Heart right ventricle (tissue), 16 donors: Measurements from ENCODE around the gene INSYN1. TPM values are rescaled to one million over a fixed set of nuclear protein-coding genes. Genes with fewer than 3 reads are reported as not detected.

Experiments
- ATAC-seq, 8 donors: fragments of 200-7000 bp; cut with Tn5 transposase; one replicate each; pipeline ENCODE4 v1.9.1; 2020; ENCODE audit warnings: mild to moderate bottlenecking in 8 of 8, moderate library complexity in 8 of 8, moderate number of reproducible peaks in 1 of 8
- DNase-seq, 2 donors: peaks; one replicate each; pipeline ENCODE4 v3.0.0-alpha.2; 2020
- H3K27ac ChIP-seq, 10 donors: fragments of 200-600 bp; sonication (generic) in 2 of 10; one replicate each; pipeline versions ENCODE4 v1.5.0 to v1.8.0; 2020 to 2022; ENCODE audit warnings: mild to moderate bottlenecking in 3 of 10
- H3K27me3 ChIP-seq, 7 donors: fragments of 200-600 bp; one replicate each; pipeline ENCODE4 v1.8.0; 2021 to 2022; ENCODE audit warnings: mild to moderate bottlenecking in 2 of 7
- H3K36me3 ChIP-seq, 9 donors: fragments of 200-600 bp; sonication (generic) in 1 of 9; one replicate each; pipeline versions ENCODE4 v1.5.0 to v1.8.0; 2020 to 2022; ENCODE audit warnings: mild to moderate bottlenecking in 2 of 9
- H3K4me1 ChIP-seq, 9 donors: fragments of 200-600 bp; sonication (generic) in 1 of 9; one replicate each; pipeline versions ENCODE4 v1.5.0 to v1.8.0; 2020 to 2022; ENCODE audit warnings: mild to moderate bottlenecking in 4 of 9
- H3K4me3 ChIP-seq, 10 donors: fragments of 200-600 bp; sonication (generic) in 2 of 10; one replicate each; pipeline versions ENCODE4 v1.5.0 to v1.8.0; 2020 to 2022; ENCODE audit warnings: mild to moderate bottlenecking in 7 of 10, moderate library complexity in 2 of 10
- H3K9me3 ChIP-seq, 11 donors: fragments of 200-600 bp in 10 of 11; sonication (generic) in 2 of 11; one replicate each; pipeline versions ENCODE4 v1.5.0 to v1.8.0; 2013 to 2022; ENCODE audit warnings: mild to moderate bottlenecking in 2 of 11, control low read depth in 1 of 11, moderate library complexity in 1 of 11
- WGBS, 2 donors: extraction: QIAGEN DNeasy Blood & Tissue Kit; methylation state at CpG; one replicate each; pipeline ENCODE4 v1.1.7; 2013; ENCODE audit warnings: inconsistent platforms in 1 of 2; 5-methylcytosine and 5-hydroxymethylcytosine counted together
- intact Hi-C, 10 donors: fragments of 100-400 bp; cut with DNase I; formaldehyde crosslinking; loops; one replicate each; pipeline versions ENCODE4 v1.11.1 to v1.14.2; 2022
- polyA plus RNA-seq, 2 donors: library from polyadenylated mRNA; stranded (reverse); fragments of 200-250 nt; gene quantifications; one replicate each; pipeline ENCODE4 v1.2.3, GENCODE V29; 2013
- total RNA-seq, 10 donors: library from RNA; stranded (reverse); fragmentation: NEBNext Ultra II Directional in 3 of 10; extraction: Animal tissue kit (Norgen Biotek cat#: 25700) in 3 of 10; gene quantifications; one replicate each; pipeline versions ENCODE4 v1.2.1 to v1.2.4, GENCODE V29; 2021 to 2023
- TF ChIP-seq, protein P1 (sequence below), 9 donors: fragments of 200-600 bp; sonication (generic) in 2 of 9; IDR thresholded peaks; one replicate each; pipeline versions ENCODE4 v1.5.0 to v1.8.0; 2021 to 2022; ENCODE audit warnings: antibody characterized with exemption in 9 of 9, mild to moderate bottlenecking in 5 of 9, moderate library complexity in 1 of 9
- donor health status: Arrhythmogenic right ventricular cardiomyopathy.
- donor health status: ischemic (EF 13 %, LVEDD 7.1; RV severe dilation, severe dysfunction).
- donor health status: healthy with polysubstance abuse.
- donor health status: DM: no; HTN: yes; CAD: no.
- donor health status: DM: no; HTN: no; CAD: no.
- donor health status: ischemic (EF 25% LVEDD 6.9; RV normal size, moderate dysfunction).
- donor health status: ischemic (EF 25% LVEDD 5.7; RV mildly dilated, moderate dysfunction).
- donor health status: healthy.
- donor health status: DM: yes; HTN: yes; CAD: no.
- donor health status: Ischemic cardiomyopathy.
- donor health status: ischemic (EF 35%, LVEDD 5.7; RV mildly dilated, moderate dysfunction).
- donor health status: nonischemic (EF 11% LVEDD 7.7; RV severe dilation, severe dysfunction).
- donor health status: DM: yes; HTN: yes; CAD: no.
- donor health status: PGD.
- donor health status: ischemic (EF 29% LVEDD 5.4; RV normal size, mild dysfunction).
- donor health status: nonischemic (EF 23%, LVEDD 6.1; RV moderate dilation, normal function).

INSYN1 gene
- total and polyA plus RNA-seq, 12 donors = 56.4 to 221 (median 92.5) TPM

DNA sequence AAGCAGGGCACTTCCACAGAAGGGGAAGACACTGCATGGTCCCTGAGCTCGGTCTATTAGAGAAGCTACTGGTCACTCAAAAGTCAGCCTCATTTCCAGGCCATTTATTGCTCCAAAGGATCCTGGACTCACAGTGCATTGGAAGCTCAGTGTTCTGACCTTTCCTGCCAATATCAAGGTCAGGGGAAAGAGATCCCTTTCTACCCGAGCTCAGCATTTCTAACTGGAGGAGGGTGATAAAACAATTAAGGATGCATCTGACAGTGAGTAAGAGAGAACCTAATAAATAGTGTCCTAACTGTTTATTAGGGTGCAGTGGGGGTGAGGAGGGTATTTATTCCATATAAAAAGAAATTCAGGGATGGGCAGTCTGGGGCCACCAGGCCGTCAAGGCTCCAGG, 26.8 kb upstream of the INSYN1 start:
- 73 to 87% methylated on average over 3 of the region's 3 CpGs for WGBS, 2 donors
- ATAC-seq = no peak
- intact Hi-C loops = no loop called here

DNA sequence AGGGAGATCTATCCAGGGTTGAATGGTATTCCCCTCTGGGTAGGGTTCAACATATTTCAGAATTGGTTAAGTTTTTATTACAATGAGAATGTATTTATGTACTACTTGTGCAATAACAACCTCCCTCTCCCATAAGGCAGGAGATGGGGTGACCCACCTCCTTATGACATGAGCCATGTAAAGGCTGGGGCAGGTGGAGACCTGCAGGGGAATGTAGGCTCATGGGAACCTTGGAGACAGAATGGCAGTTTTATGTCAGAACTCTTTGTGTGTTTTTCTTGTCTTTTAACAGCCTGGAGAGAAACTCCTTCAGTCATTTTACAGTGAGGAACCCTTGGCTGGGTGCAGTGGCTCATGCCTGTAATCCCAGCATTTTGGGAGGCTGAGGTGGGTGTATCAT, 24.6 kb upstream of the INSYN1 start:
- H3K36me3 ChIP-seq = no peaks in the 10 kb centered on the region
- DNase-seq = no peak

More for the DNA sequence above, 26.8 kb upstream of the INSYN1 start:
- Histone ChIP-seq H3K27ac (no peak overlapping the region), H3K4me3 (no peak overlapping the region), H3K4me1 (peaks cover 0 to 16% (median 2%) of the 10 kb centered on the region in 9 donors), H3K9me3 (no peaks in the 10 kb centered on the region), H3K27me3 (no peaks in the 10 kb centered on the region), H3K36me3 (no peaks in the 10 kb centered on the region)
- DNase-seq = no peak
- TF ChIP-seq, protein P1, sequence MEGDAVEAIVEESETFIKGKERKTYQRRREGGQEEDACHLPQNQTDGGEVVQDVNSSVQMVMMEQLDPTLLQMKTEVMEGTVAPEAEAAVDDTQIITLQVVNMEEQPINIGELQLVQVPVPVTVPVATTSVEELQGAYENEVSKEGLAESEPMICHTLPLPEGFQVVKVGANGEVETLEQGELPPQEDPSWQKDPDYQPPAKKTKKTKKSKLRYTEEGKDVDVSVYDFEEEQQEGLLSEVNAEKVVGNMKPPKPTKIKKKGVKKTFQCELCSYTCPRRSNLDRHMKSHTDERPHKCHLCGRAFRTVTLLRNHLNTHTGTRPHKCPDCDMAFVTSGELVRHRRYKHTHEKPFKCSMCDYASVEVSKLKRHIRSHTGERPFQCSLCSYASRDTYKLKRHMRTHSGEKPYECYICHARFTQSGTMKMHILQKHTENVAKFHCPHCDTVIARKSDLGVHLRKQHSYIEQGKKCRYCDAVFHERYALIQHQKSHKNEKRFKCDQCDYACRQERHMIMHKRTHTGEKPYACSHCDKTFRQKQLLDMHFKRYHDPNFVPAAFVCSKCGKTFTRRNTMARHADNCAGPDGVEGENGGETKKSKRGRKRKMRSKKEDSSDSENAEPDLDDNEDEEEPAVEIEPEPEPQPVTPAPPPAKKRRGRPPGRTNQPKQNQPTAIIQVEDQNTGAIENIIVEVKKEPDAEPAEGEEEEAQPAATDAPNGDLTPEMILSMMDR (IDR thresholded peaks at IDR 0.05) = no peak

DNA sequence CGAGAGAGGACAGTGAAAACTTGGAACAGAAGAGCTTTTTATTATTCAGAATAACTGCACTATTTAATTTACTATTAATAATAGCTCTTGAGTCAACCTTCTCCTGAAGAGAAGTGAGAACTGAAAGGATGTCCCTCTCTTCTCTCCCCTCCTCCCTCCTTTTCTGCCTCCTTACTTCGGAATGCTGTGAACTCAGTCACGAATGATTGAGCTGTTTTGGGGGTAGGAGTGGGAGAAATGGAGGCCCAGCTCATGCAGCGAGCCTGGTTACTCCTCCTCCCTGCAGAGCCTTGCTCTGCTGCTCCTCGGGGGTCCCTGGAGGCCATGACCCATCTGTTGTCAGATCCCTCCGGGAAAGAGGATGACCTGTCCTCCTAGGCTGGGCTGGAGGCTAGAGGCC, 20.3 kb upstream of the INSYN1 start:
- TF ChIP-seq, protein P1 (IDR thresholded peaks at IDR 0.05) = no peak
- Histone ChIP-seq H3K27ac (no peak overlapping the region), H3K27me3 (no peaks in the 10 kb centered on the region), H3K4me3 (no peak overlapping the region), H3K36me3 (no peaks in the 10 kb centered on the region), H3K9me3 (no peaks in the 10 kb centered on the region), H3K4me1 (peaks cover 0 to 22% (median 4%) of the 10 kb centered on the region in 9 donors)
- DNase-seq (no peak), ATAC-seq (no peak)
- 57 to 60% methylated on average over 6 of the region's 6 CpGs for WGBS, 2 donors
- intact Hi-C loops = no loop called here

More for the DNA sequence above, 24.6 kb upstream of the INSYN1 start:
- Histone ChIP-seq H3K27ac (no peak overlapping the region), H3K27me3 (no peaks in the 10 kb centered on the region), H3K4me3 (no peak overlapping the region), H3K4me1 (peaks cover 0 to 27% (median 4%) of the 10 kb centered on the region in 9 donors), H3K9me3 (no peaks in the 10 kb centered on the region)
- TF ChIP-seq, protein P1 (IDR thresholded peaks at IDR 0.05) = no peak
- ATAC-seq = no peak
- intact Hi-C loops = no loop called here

DNA sequence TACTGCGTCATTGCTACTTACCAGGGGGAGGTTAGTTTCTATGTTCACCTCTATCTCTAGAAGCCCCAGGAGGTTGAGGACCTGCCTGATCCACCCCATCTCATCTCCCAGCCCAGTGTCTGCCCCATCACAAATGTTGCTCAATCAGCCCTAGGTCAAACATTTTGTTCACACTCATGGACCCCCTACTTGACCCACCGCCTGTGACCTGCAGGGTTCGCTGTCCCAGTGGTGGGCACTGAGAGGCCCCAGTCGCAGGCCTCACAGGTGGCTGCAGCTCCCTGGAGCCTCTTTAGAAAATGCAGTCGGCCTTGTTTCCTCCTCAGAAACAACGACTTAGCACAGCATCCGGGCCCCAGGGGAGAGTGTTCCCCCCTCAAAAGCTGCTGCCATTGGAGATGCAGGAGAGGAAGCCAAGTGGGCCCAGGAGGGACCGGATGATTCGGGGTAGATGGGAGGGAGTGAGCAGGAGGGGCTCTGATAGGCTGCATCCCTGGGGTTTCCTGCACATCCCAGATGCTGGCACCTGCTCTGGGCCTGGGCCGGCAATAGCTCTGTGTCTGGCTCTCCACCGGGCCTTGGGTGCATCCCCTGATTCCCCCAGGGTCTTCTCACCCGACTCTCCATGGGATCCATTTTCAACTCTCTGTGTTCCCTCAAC, 18.4 kb upstream of the INSYN1 start:
- intact Hi-C loops = no loop called here
- no peak for DNase-seq
- WGBS, 2 donors = 57 to 63% methylated on average over 12 of the region's 12 CpGs
- Histone ChIP-seq H3K9me3 (no peaks in the 10 kb centered on the region), H3K4me3 (no peak overlapping the region), H3K36me3 (no peaks in the 10 kb centered on the region), H3K27ac (no peak overlapping the region), H3K27me3 (no peaks in the 10 kb centered on the region), H3K4me1 (peaks cover 0 to 22% (median 4%) of the 10 kb centered on the region in 9 donors)
- ATAC-seq = no peak
- TF ChIP-seq, protein P1 (IDR thresholded peaks at IDR 0.05) = no peak
